Limb (tissue), 2 donors: ENCODE results near the gene MITF.

Experiments
- DNase-seq, 2 donors: peaks; one replicate each; pipeline ENCODE4 v3.0.0-alpha.2; 2016; ENCODE audit errors: extremely low spot score in 2 of 2

MITF gene

DNA sequence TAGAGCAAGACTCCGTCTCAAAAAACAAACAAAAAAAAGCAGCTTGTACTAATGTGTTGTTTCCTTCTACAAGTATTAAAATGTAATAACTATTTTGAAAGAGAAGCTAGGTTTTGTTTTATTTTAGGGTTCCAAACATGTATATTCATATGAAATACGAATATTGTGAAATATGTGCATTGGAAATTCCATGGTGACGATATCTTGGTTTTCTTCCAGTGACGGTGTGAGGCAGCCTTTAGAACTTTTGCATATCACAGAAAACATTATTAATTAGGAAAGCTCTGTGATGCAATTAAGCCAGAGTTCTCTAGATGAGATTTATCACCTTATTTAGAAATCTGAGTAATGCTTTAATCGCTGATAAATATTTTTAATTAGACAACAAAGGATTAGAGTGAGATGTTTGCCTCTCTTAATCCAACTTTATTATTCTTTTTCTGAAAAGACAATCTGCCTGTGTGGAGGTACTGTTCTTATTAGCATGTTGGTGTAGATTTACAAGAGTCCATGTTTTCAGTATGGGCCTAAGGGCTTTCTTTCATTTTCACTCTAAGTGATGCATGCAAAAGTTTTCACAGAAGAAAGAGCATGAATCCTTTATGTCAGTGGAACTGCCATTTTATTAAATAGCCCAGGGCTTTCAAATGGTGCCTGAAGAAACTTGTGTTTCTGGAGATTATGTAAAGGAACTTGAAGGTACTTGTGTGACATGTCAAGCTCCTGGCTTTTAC lies 222.6 kb downstream of the MITF start:
- DNase-seq: no peak

DNA sequence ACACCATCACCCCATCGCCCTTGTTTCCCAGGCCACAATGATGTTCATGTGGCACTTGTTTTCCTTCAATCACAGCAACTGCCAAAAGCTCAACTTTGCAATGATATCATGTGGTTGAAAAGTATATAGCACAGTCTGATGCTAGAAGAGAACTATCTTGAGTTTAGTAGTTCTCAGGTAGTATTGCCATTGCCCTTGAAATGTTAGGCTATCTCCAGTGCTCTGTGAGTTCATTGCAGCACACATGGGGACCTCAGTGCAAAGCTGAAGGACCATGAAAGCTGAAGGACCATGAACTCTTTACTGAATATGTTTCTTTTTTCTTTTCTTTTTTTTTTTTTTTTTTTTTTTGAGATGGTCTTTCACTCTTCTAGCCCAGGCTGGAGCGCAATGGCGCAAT lies 224.4 kb downstream of the MITF start:
- DNase-seq: no peak

DNA sequence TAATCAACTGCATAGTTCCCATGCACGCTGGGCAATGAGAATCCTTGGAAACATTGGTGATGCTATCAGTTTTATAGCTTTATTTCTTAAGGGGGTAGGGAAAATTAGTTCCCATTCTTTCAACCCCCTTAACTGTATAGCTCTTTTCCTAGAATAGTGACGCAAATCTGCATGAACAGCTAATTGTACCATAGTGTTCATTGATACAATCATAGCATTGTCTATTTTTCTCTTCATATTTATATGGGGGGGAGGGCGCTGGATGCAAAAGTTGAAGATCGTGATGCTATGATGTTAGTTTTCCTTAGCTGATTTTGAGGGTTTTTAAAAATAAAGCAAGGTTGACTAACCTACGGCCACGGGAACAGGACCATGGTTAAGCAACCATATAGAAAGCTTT lies 227.9 kb downstream of the MITF start:
- no peak for DNase-seq

DNA sequence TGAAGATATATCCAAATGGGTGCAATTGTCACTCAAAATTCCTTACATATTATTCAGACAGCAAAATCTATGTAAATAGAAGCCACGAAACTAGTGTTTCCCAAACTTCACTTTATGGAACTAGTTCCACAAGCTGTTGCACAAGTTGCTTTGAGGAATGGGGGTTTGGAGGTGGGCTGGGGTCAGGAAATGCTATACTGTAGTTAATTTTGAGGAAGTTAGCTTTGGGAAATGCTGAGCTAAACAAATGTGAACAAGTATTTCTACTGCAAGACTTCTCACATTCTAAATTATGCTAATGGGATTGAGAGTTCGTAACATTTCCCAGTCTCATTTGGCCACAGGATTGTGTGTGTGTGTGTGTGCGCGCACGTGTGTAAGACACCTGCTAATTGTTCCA lies 231.6 kb downstream of the MITF start:
- DNase-seq: no peak

DNA sequence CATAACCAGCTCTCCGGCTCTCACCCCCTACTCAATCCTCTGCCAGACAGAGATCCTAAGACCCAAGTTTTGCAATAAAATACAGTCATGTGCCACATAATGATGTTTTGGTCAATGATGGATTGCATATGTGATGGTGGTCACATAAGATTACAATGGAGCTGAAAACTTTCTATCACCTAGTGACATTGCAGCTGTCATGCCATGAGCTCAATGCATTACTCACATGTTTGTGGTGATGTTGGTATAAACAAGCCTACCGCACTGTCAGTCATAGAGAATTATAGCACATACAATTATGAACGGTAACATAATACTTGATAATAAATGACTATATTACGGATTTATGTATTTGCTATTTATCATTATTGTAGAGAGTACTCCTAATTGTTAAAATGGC lies 233.4 kb downstream of the MITF start:
- no peak for DNase-seq

DNA sequence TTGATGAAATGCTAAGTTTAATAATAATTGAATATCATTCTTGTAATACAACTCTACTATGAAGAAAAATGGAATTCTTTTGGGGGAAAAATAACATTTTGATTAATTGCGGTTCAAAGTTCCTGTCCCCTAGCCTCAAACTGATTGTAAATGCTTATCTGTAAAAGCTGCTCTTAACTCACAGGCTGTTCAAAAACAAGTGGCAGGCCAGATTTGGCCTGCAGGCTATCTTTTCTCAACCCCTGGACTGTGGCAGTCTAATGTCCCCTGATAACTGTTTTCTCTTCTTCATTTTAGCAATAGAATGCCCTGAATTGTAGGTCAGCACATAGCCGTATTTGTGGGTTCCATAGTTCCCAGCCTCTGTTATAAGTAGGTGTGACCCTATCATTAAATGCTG lies 236.8 kb downstream of the MITF start:
- DNase-seq: no peak

DNA sequence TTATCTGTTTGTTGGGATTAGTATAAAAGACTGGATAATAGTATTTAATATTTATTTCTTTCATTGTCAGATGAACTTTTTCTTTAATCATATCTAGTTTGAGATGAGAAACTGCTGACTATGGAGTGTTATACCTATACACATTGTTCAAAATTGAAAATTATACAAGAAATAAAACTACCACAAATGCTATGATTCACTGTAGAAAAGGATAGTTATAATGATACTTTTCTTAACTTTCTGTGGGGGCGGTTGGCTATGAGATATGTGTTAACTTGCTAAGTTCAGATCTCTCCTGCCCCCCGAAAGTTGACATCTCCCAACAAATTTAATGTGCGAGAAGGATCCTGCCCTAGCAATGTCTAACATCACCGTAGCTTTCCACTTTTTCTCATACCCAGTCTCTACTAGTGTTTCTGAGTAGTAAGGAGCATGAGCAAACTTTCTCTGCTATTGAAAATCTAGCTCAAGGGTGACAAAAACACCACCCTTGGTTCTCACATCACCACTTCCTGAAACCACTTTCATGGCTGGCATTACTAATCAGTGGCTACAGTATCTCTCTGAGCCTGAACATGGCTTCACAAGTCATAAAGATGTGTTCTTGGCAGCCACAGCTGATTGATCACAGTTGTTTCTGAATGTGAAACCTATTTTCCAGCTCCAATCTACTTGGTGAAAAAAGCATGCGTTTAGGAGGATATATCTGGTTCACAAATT lies 244.4 kb downstream of the MITF start:
- DNase-seq: no peak

DNA sequence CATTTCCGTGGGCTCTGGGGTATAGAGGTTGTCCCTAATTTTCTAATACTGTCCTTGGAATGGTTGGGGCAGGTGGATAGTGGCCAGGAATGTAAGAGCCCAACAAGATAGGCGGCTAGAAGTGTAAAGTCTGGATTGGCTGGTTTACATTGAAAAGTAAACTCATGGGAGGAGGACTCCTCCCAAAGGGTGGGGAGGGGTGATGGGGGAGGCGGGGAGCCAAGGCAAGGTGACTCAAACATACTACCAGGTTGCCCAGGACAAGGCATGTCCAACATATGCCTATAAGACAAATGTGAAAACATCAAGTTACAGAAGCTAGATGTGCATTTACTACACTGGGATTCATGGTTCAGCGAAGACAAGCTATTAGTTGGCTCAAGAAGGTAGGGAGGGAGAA lies 246.0 kb downstream of the MITF start:
- no peak for DNase-seq

DNA sequence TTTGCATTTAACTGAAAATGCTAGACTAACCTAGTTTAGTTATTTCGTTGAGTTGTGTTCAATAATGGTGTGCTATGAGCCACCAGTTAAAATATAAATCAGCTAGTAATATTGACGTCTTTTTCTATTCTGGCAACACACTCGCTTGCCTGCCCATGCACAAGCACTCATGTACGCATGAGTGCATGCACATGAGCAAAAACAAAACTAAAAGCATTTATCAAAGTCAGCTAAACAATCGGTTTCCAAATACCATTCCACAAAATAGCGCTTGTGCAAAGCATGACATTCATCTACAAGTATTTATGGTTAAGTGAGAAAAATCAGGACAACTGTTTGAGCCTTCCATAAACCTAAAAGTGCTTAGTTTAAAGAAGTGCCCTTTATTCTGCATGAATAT lies 247.2 kb downstream of the MITF start:
- DNase-seq: no peak

DNA sequence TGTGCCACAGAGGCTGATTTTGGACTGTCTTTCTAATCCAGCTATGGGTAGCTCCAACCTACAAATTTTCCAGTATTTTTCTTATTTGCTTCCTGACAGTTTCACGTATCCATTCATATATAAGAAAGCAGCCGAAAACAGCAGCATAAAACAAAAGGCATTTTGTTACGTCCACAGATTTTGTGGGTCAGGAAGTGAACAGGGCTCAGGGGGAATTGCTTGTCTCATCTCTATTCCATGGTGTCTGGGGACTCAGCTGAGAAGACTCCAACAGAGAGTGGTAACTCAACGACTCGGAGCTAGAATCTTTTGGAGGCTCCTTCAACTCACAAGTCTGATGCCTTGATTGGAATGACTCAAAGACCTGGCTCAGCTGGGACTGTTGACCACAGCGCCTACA lies 248.6 kb downstream of the MITF start:
- no peak for DNase-seq

DNA sequence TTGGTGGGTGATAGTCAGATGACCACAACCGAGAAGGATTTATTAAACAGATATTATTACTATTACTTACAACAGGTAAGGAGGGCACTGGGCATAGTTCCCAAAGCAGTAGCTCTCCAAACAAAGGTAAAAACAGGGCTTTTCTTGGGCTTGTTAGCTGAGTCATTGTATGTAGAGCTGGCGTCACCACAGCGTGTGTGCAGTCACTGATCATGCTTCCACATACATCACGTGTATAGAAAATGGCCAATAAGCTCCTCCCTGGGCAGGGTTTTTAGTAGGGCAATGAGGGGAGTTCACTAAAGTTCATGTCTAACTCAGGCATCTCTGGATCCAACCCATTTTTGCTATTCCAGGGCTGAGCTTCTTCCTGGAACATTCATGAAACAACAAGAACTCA lies 254.5 kb downstream of the MITF start:
- no peak for DNase-seq

DNA sequence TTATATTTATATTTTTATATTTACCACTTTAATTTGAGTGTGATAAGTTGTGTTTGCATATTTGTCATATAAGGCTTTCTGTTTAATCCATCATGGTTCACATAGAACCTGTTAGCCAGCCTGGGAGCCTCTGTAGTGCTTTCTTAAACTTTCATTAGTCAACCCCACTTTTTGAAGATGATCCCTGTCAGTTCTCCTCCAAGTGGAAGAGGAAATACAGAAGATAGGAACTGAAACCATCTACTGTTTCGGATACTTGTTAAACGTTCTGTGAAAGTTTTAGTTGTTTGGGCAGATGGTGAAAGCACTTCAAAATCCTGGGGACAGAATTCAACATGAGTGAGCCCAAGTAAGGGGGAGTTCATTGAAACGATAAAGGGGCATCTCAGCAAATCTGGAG lies 255.7 kb downstream of the MITF start:
- DNase-seq: no peak

DNA sequence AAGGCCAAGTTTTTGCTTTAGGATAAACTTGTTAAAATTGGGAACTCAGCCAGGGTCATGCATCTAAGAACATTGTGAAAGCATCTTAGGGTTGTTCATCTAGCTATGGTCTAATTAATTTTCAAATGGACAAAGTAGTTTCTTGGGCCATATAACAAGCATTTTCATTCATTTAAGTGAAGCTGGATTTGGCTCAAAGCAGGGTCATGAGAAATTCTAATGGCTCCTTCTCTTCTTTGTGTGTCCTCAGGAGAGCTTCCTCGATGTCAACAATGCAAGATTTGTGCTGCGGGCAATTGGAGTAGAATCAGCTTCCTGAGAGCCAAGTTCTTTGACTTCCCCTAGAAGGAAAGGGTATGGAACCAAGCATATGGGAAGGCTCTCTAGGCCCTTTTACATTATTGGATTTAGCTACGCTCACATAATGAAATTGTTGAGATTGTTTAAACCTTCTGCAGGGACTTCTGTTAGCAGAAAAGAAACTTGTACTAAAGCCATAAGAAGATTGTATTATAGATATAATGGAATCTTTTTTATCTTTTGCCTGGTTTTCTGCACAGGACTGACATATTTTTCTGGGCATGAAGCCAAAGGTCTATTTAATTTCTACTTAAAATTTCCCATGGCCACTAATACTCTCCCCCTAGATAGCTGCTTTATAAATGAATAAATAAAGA lies 258.5 kb downstream of the MITF start:
- peak in 1 of 2 donors; percentile 82 for DNase-seq

DNA sequence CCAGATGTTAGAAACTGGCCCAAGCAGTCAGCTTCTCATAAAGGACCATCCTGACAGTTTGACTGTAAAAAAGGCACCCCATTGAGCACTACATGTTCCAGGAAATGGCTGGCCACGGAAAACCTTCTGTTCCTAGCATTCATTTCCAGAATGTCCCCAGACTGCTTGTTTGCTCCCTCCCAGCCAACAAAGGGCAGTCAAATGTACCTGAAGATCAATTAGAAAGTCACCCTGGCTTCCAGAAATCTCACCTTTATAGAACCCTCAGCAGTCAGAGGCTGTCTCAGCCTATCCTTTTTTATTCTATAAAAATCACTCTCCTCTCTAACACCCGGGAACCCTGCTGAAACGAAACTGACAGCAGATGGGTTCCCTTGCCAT lies 259.5 kb downstream of the MITF start:
- DNase-seq: no peak

DNA sequence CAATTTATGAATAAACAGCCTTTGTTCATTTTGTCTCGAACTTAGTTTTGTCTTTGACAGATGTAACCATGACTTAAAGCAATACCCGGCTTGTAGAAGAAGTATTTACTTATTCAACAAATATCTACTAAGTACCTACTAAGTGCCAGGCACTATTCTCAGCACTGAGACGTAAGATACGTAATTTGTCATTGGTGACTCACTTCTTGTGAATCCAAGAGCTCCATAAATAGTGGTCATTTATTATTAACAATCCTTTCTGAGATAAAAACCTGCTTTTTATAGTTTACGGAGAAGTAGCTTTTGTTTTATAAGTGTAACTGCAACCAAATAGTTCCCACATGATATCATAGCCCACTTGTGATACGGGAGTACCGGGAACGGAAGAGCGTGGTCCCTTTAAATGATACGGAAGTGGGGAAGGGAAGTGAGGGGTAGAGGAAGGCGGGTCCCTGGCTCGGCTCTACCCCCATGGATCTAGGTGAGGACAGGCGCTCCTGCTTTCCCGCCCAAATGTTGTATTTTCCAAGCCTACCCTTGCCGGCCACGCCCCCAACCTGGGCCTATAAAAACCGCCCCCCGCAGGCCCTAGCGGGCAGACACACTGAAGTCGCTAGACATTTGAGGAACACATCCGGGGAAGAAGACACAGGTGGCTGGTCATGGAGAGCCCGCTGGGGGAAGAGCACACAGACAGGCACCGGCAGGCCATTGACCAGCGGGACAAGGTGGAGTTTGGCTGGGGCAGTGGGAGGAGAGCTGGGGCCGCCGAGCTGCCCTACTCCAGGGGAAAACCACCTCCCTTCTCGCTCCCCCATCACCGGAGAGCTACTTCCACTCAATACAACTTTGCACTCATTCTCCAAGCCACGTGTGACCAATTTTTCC lies 260.1 kb downstream of the MITF start, which contains the start of gene SAMMSON:
SAMMSON (plus strand) TSS at position 594 of the 888 bp plus-strand sequence.
- DNase-seq: peak in 1 of 2 donors; percentile 37

DNA sequence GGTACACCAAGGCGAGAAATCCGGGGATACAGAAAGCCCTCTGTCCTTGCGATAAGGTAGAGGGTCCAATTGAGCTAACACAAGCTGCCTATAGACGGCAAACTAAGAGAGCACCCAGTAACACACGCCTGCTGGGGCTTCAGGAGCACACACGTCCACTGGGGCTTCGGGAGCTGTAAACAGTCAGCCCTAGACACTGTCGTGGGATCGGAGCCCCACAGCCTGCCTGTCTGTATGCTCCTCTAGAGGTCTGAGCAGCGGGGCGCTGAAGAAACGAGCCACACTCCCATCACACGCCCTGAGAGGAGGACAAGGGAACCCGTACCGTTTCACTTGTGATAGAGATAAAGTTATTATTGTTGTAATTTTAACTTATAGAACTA lies 260.8 kb downstream of the MITF start:
- DNase-seq: no peak

DNA sequence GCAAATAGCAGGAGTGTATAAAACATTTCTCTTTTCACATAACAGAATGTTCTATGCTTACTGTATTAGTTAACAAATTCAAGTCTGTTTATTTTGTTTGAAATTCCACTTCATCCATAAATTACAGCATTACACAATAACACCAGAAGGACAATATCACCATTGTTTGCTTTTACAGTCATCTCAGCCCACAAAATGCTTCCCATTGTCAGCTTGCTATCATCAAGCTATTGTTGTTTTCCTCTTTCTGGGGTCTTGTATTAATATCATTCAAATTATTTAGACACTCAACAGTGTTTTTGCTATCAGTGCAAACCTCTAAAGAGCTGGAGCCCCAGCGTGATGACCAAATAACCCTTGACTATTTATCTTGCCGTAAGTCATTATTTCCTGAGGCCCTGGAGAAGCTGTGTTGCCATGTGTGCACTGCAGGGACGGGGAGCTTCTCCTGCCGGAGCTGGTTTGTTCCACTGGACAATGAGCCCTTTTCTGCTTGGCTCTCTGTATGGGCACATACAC lies 261.4 kb downstream of the MITF start:
- DNase-seq: no peak

DNA sequence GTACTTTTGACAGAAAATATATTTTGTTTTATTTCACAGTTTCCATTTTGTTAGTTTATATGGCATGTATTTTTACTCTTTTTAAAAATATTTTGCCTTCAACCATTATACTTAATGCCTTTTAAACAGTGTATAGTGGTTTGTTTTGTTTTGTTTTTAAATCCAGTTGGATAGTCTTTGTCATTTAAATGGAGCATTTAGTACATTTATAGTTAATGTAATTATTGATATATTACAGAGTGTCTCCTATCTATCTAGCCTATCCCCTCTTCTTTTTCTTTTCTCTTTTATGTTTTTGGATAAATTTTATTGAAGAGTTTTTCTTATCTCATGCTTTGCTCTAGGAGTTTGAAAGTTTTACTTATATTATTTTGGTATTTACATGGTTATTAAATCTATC lies 263.9 kb downstream of the MITF start:
- DNase-seq: no peak

DNA sequence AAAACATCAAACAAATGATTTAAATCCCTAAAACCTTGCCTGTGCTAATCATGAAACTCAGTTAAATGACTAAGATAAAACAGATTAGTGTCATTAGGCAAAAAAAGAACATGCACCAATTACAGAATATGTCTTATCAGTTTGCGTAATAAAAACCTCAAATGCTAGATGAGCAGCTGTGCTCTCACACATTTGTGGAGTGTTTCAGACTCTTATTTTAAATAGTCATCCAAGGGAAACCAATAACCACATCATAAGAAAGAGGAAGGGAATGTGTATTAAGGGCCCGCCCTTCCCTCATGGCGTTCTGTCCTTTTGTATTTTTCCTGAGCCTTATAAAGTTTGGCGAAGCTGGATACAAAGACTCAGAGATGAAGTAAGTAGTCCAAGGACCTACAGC lies 266.8 kb downstream of the MITF start:
- DNase-seq: no peak

DNA sequence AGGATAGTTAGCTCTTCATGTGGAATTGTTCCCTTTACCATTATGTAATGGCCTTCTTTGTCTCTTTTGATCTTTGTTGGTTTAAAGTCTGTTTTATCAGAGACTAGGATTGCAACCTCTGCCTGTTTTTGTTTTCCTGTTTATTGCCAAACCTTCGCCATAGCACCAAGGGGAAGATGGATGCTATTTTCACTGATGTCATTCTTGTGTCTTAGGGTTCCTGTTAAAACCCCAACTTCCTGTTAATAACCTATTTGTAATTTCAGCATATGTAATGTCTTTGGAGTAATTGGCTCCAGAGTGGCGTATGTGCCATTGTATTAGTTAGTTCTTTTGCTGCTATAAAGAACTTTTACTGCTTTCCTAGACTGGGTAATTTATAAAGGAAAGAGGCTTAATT lies 271.1 kb downstream of the MITF start:
- DNase-seq: no peak

DNA sequence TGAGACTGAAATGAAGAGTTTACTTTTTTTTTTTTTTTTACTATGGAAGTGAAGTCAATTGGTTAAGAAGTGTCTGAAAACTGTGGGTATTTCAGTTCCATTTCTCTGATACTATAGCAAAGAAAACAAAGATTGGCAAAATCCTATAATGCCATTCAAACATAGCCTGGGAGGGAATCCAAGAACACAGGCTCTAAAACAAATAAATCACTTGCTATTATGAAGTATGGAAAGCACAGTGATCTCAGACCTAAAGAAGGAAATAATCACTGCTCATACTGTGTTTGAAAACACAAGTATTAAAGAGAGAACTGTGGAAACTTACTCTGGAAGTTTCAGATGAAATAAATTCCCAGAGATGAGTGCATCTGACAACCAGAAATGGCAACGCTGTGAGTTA lies 272.3 kb downstream of the MITF start:
- DNase-seq: no peak
